Gastroesophageal sphincter (tissue), 4 donors: Measurements from ENCODE around the gene STK35. TPM values are rescaled to one million over a fixed set of nuclear protein-coding genes. Genes with fewer than 3 reads are reported as not detected.
"Not testable (repeated sequence)": the region's sequence is repeated elsewhere in the genome, so short reads cannot be mapped to it uniquely, and the experiment has no call there.

ENCODE experiments used
- ATAC-seq: fragments of 150-250 bp; one replicate; pipeline ENCODE4 v1.9.1; 2016; ENCODE audit warnings: mild to moderate bottlenecking, moderate library complexity
- H3K27ac ChIP-seq, 4 donors: fragments of 200-600 bp; sonication (generic) in 3 of 4; 1 replicate in 3 of 4; 2 replicates in 1 of 4; pipeline ENCODE4 v1.5.1; 2016 to 2019
- H3K27me3 ChIP-seq: fragments of 200-600 bp; sonication (generic); one replicate; pipeline ENCODE4 v1.5.1; 2019
- H3K36me3 ChIP-seq, 2 donors: fragments of 200-600 bp; sonication (generic); one replicate each; pipeline ENCODE4 v1.5.1; 2019; ENCODE audit warnings: control low read depth in 1 of 2
- H3K4me1 ChIP-seq, 3 donors: fragments of 200-600 bp; sonication (generic); 1 replicate in 2 of 3; 2 replicates in 1 of 3; pipeline ENCODE4 v1.5.1; 2016 to 2019; ENCODE audit warnings: control low read depth in 2 of 3
- H3K4me3 ChIP-seq, 2 donors: fragments of 200-600 bp; sonication (generic); one replicate each; pipeline ENCODE4 v1.5.1; 2019; ENCODE audit warnings: mild to moderate bottlenecking in 1 of 2, moderate library complexity in 1 of 2
- H3K9me3 ChIP-seq, 3 donors: fragments of 200-600 bp; sonication (generic); one replicate each; pipeline ENCODE4 v1.5.1; 2017 to 2019; ENCODE audit warnings: control low read depth in 2 of 3
- CTCF ChIP-seq, 4 experiments: fragments of 200-600 bp in 2 of 4; fragments of 450-650 bp in 2 of 4; sonication (generic) in 1 of 4; IDR thresholded peaks; one replicate each; pipeline ENCODE4 v1.5.1; 2017 to 2019; ENCODE audit warnings: antibody characterized with exemption in 4 of 4, mild to moderate bottlenecking in 2 of 4, moderate library complexity in 2 of 4
- EP300 ChIP-seq: sonication (generic); formaldehyde crosslinking; IDR thresholded peaks from one replicate; pipeline ENCODE4 v1.6.1; 2017; ENCODE audit warnings: antibody characterized with exemption, mild to moderate bottlenecking
- POLR2A ChIP-seq, 2 donors: fragments of 450-650 bp; IDR thresholded peaks; one replicate each; pipeline ENCODE4 v1.6.1; 2017; ENCODE audit warnings: antibody characterized with exemption in 2 of 2, mild to moderate bottlenecking in 2 of 2, moderate library complexity in 1 of 2
- POLR2AphosphoS5 ChIP-seq: sonication (generic); formaldehyde crosslinking; IDR thresholded peaks from one replicate; pipeline ENCODE4 v1.6.1; 2017; ENCODE audit warnings: antibody characterized with exemption
- WGBS, 2 donors: methylation state at CpG; one replicate each; pipeline ENCODE4 v1.1.5; 2018; ENCODE audit warnings: low coverage in 1 of 2; 5-methylcytosine and 5-hydroxymethylcytosine counted together
- total RNA-seq, 4 donors: library from RNA; depleted of rRNA; stranded (reverse); fragments of >200 nt; gene quantifications; one replicate each; pipeline ENCODE4 v1.1.0, GENCODE V29; 2016

STK35 gene
- total RNA-seq, 4 donors from 2014 or later = 18.3 to 24.6 (median 20.4) TPM

- TF ChIP-seq POLR2A (IDR thresholded peaks at IDR 0.05) = no peak
- H3K27me3 ChIP-seq = peaks cover 18% of the 10 kb centered on the region
- no peak for ATAC-seq
- H3K4me3 ChIP-seq = no peak overlapping the region
- H3K9me3 ChIP-seq = peaks cover 0 to 5% (median 0%) of the 10 kb centered on the region in 3 donors
- no peaks in the 10 kb centered on the region for H3K36me3 ChIP-seq
- WGBS, 2 donors = 35 to 43% methylated on average over 8 to 13 of the region's 17 CpGs
- no peaks in the 10 kb centered on the region for H3K4me1 ChIP-seq
- H3K27ac ChIP-seq = no peak overlapping the region
These were observed 76.9 kb downstream of the STK35 start for GRCh38 chr20:2178318-2179232.

GRCh38 chr20:2179233-2179580 lies 77.6 kb downstream of the STK35 start:
- Histone ChIP-seq H3K36me3 (no peaks in the 10 kb centered on the region), H3K27ac (no peak overlapping the region), H3K4me1 (no peaks in the 10 kb centered on the region), H3K27me3 (peaks cover 11% of the 10 kb centered on the region), H3K9me3 (peaks cover 0 to 5% (median 0%) of the 10 kb centered on the region in 3 donors), H3K4me3 (no peak overlapping the region)
- WGBS, 2 donors = 87% methylated on average over 3 of the region's 11 CpGs; no CpG with 5 or more reads in 1 of the 2 donors
- no peak for ATAC-seq
- TF ChIP-seq EP300 (no peak), POLR2AphosphoS5 (no peak), CTCF (IDR thresholded peaks at IDR 0.05) (no peak), POLR2A (IDR thresholded peaks at IDR 0.05) (no peak)

- H3K4me1 ChIP-seq = no peaks in the 10 kb centered on the region
- no peak overlapping the region for H3K27ac ChIP-seq
- H3K9me3 ChIP-seq = peaks cover 0 to 5% (median 0%) of the 10 kb centered on the region in 3 donors
- peaks cover 8% of the 10 kb centered on the region for H3K27me3 ChIP-seq
- no peaks in the 10 kb centered on the region for H3K36me3 ChIP-seq
- no peak overlapping the region for H3K4me3 ChIP-seq
- no peak for ATAC-seq
- 61% methylated on average over 2 of the region's 2 CpGs for WGBS, 2 donors
- TF ChIP-seq POLR2AphosphoS5 (no peak), POLR2A (IDR thresholded peaks at IDR 0.05) (no peak), EP300 (no peak), CTCF (IDR thresholded peaks at IDR 0.05) (no peak)
These were observed 78.3 kb downstream of the STK35 start for GRCh38 chr20:2179949-2180348.

- peaks cover 0 to 21% (median 0%) of the 10 kb centered on the region in 3 donors for H3K9me3 ChIP-seq
- no peak overlapping the region for H3K27ac ChIP-seq
- H3K36me3 ChIP-seq = no peaks in the 10 kb centered on the region
- TF ChIP-seq POLR2A (IDR thresholded peaks at IDR 0.05) (no peak), POLR2AphosphoS5 (no peak), EP300 (no peak), CTCF (IDR thresholded peaks at IDR 0.05) (no peak)
- H3K4me3 ChIP-seq = no peak overlapping the region
- 33 to 90% methylated on average over 1 to 3 of the region's 3 CpGs for WGBS, 2 donors
- ATAC-seq = no peak
- H3K27me3 ChIP-seq = peaks cover 1% of the 10 kb centered on the region
- no peaks in the 10 kb centered on the region for H3K4me1 ChIP-seq
These were observed 81.8 kb downstream of the STK35 start for GRCh38 chr20:2183381-2183780.

- WGBS, 2 donors = 95% methylated on average over 7 of the region's 7 CpGs; no CpG with 5 or more reads in 1 of the 2 donors
- H3K27me3 ChIP-seq, ATAC-seq: not testable (repeated sequence)
These were observed 83.3 kb downstream of the STK35 start for GRCh38 chr20:2184933-2185332.

GRCh38 chr20:2195614-2196013 lies 94.0 kb downstream of the STK35 start:
- ATAC-seq = no peak
- Histone ChIP-seq H3K4me1 (no peaks in the 10 kb centered on the region), H3K36me3 (no peaks in the 10 kb centered on the region), H3K27ac (no peak overlapping the region), H3K4me3 (no peak overlapping the region), H3K9me3 (no peaks in the 10 kb centered on the region), H3K27me3 (peaks cover 43% of the 10 kb centered on the region)
- 49% methylated on average over 4 of the region's 5 CpGs; no CpG with 5 or more reads in 1 of the 2 donors for WGBS, 2 donors
- TF ChIP-seq CTCF (IDR thresholded peaks at IDR 0.05) (no peak), POLR2A (IDR thresholded peaks at IDR 0.05) (no peak), EP300 (no peak), POLR2AphosphoS5 (no peak)

More at GRCh38 chr20:2184933-2185332, 83.3 kb downstream of the STK35 start:
- H3K27ac ChIP-seq, H3K36me3 ChIP-seq, H3K4me3 ChIP-seq, H3K4me1 ChIP-seq: not testable (repeated sequence)
- peaks cover 0 to 26% (median 0%) of the 10 kb centered on the region in 3 donors for H3K9me3 ChIP-seq
